OCI-LY7 (cell line): ENCODE measurements around the gene DDC. TPM values are rescaled to one million over a fixed set of nuclear protein-coding genes. Genes with fewer than 3 reads are reported as not detected.

Experiments used
- BruUV-seq: library from RNA; stranded (reverse); fragments of 400-500 nt; replicated peaks from 2 replicates; lab custom pipeline; 2021; lab: Mats Ljungman, UMichigan
- CTCF ChIA-PET: fragments of 300-600 bp; sonication (Branson Sonifier 250); formaldehyde crosslinking; loops from one replicate; lab custom pipeline; 2022; ENCODE audit warnings: antibody characterized with exemption; ENCODE audit not compliant: unreplicated experiment; lab: Charles Lee
- POLR2A ChIA-PET: fragments of 300-600 bp; sonication (Branson Sonifier 250); formaldehyde crosslinking; loops from one replicate; lab custom pipeline; 2022; ENCODE audit warnings: antibody characterized with exemption; lab: Charles Lee
- DNase-seq: peaks from one replicate; pipeline ENCODE4 v3.0.0-alpha.2; 2015; ENCODE audit warnings: low spot score
- H2AFZ ChIP-seq: fragments of 200-600 bp; sonication (generic), shearing (Covaris generic); 2 replicates; pipeline ENCODE4 v1.6.1; 2014; ENCODE audit warnings: mild to moderate bottlenecking, antibody characterized with exemption, low read length, moderate library complexity
- H3K27ac ChIP-seq: fragments of 200-600 bp; sonication (generic); 2 replicates; pipeline ENCODE4 v1.5.1; 2014; ENCODE audit warnings: mixed run types, low read depth, mild to moderate bottlenecking, moderate library complexity, low read length, inconsistent platforms; ENCODE audit not compliant: poor library complexity, severe bottlenecking
- H3K36me3 ChIP-seq: fragments of 200-600 bp; sonication (generic); 2 replicates; pipeline ENCODE4 v1.6.1; 2014; ENCODE audit warnings: mild to moderate bottlenecking, antibody characterized with exemption, low read length, moderate library complexity, mixed read lengths; ENCODE audit not compliant: insufficient read depth
- H3K4me1 ChIP-seq: fragments of 200-600 bp; sonication (generic); 2 replicates; pipeline ENCODE4 v1.5.1; 2014; ENCODE audit warnings: mild to moderate bottlenecking, low read length; ENCODE audit not compliant: insufficient read depth, poor library complexity, severe bottlenecking
- H3K4me2 ChIP-seq: fragments of 200-600 bp; sonication (generic); 2 replicates; pipeline ENCODE4 v1.6.1; 2014; ENCODE audit warnings: mild to moderate bottlenecking, low read length
- H3K4me3 ChIP-seq: fragments of 200-600 bp; sonication (generic); 2 replicates; pipeline ENCODE4 v1.5.1; 2014; ENCODE audit warnings: mild to moderate bottlenecking, low read depth, low read length; ENCODE audit not compliant: poor library complexity, severe bottlenecking
- H3K79me2 ChIP-seq: fragments of 200-600 bp; sonication (generic); 2 replicates; pipeline ENCODE4 v1.6.1; 2016; ENCODE audit warnings: low read depth, mild to moderate bottlenecking, low read length, moderate library complexity, mixed read lengths; ENCODE audit not compliant: insufficient read depth
- H3K9me2 ChIP-seq: fragments of 200-600 bp; sonication (generic); 2 replicates; pipeline ENCODE4 v1.6.1; 2016; ENCODE audit warnings: mild to moderate bottlenecking, low read length, mixed read lengths; ENCODE audit not compliant: insufficient read depth
- H3K9me3 ChIP-seq: fragments of 200-600 bp; sonication (generic); 2 replicates; pipeline ENCODE4 v1.6.1; 2014; ENCODE audit warnings: mild to moderate bottlenecking, mixed run types, low read length, mixed read lengths
- H4K20me1 ChIP-seq: fragments of 200-600 bp; sonication (generic); 2 replicates; pipeline ENCODE4 v1.6.1; 2014; ENCODE audit warnings: mild to moderate bottlenecking, antibody characterized with exemption, low read length, moderate library complexity, mixed read lengths; ENCODE audit not compliant: insufficient read depth
- EZH2phosphoT487 ChIP-seq: fragments of 200-600 bp; sonication (generic); IDR thresholded peaks from 2 replicates; pipeline ENCODE4 v1.6.1; 2018; ENCODE audit warnings: low read depth, borderline replicate concordance, mild to moderate bottlenecking, mixed run types, antibody characterized with exemption, low read length, moderate library complexity, mixed read lengths
- intact Hi-C: fragments of 100-400 bp; cut with micrococcal nuclease; formaldehyde crosslinking; loops from one replicate; pipeline ENCODE4 v1.10.0; 2022; ENCODE audit not compliant: unreplicated experiment
- total RNA-seq, 2 experiments: library from RNA; depleted of rRNA in 1 of 2; stranded (reverse); fragments of >200 nt in 1 of 2; shearing (Covaris generic) in 1 of 2; gene quantifications; 2 replicates each; pipeline ENCODE4 v1.2.3, GENCODE V29; 2014 to 2022
- TF ChIP-seq, protein P1 (sequence below): fragments of 200-600 bp; sonication (generic); conservative IDR thresholded peaks from 2 replicates; pipeline ENCODE4 v1.5.1; 2014; ENCODE audit warnings: mild to moderate bottlenecking, antibody characterized with exemption, low read length, moderate library complexity, mixed read lengths

Gene DDC
- total RNA-seq, 2 experiments from 2014 or later = not detected

DNA sequence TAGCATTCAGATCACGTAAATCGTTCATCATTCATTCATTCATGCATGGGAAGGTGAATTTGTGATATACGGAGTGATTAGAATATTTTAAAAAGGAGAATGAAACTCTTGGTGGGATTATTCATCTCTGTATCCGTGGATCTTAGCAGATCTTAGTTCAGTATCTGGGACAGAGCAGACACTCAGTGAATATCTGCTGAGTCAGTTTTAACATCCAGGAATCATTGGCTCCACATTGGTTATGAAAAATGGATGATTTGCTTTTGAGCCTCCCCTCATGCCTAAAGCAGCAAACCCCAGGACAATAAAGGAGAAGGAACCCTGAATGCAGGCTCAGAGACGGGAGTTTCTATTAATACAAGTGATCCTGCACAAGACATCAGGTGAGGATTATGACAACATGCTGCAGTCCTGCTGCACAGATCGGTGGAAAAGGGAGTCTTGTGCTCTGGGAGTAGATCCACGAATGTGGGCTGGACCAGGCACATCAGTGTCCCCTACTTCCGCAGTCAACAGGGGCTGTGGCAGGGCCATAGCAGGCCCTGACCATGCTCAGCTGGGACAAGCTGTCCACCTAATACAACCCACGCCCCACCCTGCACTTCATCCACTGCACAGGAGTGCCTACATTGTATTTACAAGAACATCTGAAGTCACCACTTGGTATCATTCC, 88.1 kb downstream of the DDC start:
- Histone ChIP-seq H4K20me1 (no peaks in the 10 kb centered on the region), H3K9me3 (no peaks in the 10 kb centered on the region), H2AFZ (no peak overlapping the region), H3K27ac (no peak overlapping the region), H3K4me3 (no peak overlapping the region), H3K36me3 (no peaks in the 10 kb centered on the region), H3K4me2 (no peak overlapping the region), H3K9me2 (no peaks in the 10 kb centered on the region), H3K79me2 (no peaks in the 10 kb centered on the region), H3K4me1 (no peaks in the 10 kb centered on the region)
- POLR2A ChIA-PET = interaction anchor here (0.6 kb wide), 1 partner anchor 965 kb away, joined by 3 read pairs; no protein-coding TSS in a partner anchor
- no TSS peak for BruUV-seq
- no peak for DNase-seq
- TF ChIP-seq, protein P1, sequence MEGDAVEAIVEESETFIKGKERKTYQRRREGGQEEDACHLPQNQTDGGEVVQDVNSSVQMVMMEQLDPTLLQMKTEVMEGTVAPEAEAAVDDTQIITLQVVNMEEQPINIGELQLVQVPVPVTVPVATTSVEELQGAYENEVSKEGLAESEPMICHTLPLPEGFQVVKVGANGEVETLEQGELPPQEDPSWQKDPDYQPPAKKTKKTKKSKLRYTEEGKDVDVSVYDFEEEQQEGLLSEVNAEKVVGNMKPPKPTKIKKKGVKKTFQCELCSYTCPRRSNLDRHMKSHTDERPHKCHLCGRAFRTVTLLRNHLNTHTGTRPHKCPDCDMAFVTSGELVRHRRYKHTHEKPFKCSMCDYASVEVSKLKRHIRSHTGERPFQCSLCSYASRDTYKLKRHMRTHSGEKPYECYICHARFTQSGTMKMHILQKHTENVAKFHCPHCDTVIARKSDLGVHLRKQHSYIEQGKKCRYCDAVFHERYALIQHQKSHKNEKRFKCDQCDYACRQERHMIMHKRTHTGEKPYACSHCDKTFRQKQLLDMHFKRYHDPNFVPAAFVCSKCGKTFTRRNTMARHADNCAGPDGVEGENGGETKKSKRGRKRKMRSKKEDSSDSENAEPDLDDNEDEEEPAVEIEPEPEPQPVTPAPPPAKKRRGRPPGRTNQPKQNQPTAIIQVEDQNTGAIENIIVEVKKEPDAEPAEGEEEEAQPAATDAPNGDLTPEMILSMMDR = no peak
- no peak for TF ChIP-seq EZH2phosphoT487
- intact Hi-C loops = no loop called here
- CTCF ChIA-PET = no interaction called here

DNA sequence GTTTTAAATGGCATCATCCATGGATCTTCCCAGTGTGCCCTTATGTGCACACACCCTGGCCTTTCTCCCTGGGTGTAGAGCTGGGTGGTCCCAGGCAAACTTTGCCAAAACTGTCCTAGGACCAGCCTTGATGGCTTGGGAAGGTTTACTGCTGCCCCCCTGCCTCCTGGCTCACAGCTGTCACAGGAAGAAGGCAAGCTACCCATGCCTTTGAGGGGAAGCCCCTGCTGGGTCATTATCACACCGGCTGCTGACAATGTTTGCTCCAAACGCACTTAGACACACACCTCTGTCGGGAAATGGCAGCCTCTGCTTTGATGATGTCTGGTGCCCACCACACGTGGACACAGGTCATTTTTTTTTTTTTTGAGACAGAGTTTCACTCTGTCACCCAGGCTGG, 89.9 kb downstream of the DDC start:
- Histone ChIP-seq H4K20me1 (no peaks in the 10 kb centered on the region), H3K9me3 (no peaks in the 10 kb centered on the region), H3K36me3 (no peaks in the 10 kb centered on the region), H3K4me1 (no peaks in the 10 kb centered on the region), H3K9me2 (no peaks in the 10 kb centered on the region), H3K4me2 (no peak overlapping the region), H3K4me3 (no peak overlapping the region), H3K27ac (no peak overlapping the region), H3K79me2 (no peaks in the 10 kb centered on the region), H2AFZ (no peak overlapping the region)
- TF ChIP-seq, protein P1 = no peak
- no peak for TF ChIP-seq EZH2phosphoT487
- intact Hi-C loops = no loop called here
- no TSS peak for BruUV-seq
- no peak for DNase-seq
- POLR2A ChIA-PET = interaction anchor here (0.7 to 1.5 kb wide), 2 partner anchors 12 to 246 kb away, joined by 3 read pairs; no protein-coding TSS in a partner anchor
- CTCF ChIA-PET = no interaction called here
